Liver (tissue), 9 donors: ENCODE results near the gene OR5H1. TPM values are rescaled to one million over a fixed set of nuclear protein-coding genes. Genes with fewer than 3 reads are reported as not detected.

ENCODE experiments used
- DNase-seq: peaks from one replicate; pipeline ENCODE4 v3.0.0-alpha.2; 2017; ENCODE audit warnings: low spot score
- H3K27ac ChIP-seq, 2 donors: one replicate each; pipeline ENCODE4 v1.7.0; 2013; ENCODE audit warnings: inconsistent platforms in 2 of 2, low read length in 2 of 2, control low read depth in 1 of 2, low read depth in 1 of 2, mild to moderate bottlenecking in 1 of 2
- H3K27me3 ChIP-seq, 4 donors: one replicate each; pipeline versions ENCODE4 v1.6.1 to v1.7.0; 2013; ENCODE audit warnings: low read length in 3 of 4, inconsistent platforms in 1 of 4, mild to moderate bottlenecking in 1 of 4, moderate library complexity in 1 of 4; ENCODE audit not compliant: control insufficient read depth in 4 of 4, insufficient read depth in 4 of 4
- H3K36me3 ChIP-seq, 4 donors: one replicate each; pipeline versions ENCODE4 v1.6.1 to v1.7.0; 2013; ENCODE audit warnings: low read length in 3 of 4, mild to moderate bottlenecking in 3 of 4, low read depth in 1 of 4, moderate library complexity in 1 of 4; ENCODE audit not compliant: control insufficient read depth in 4 of 4, insufficient read depth in 3 of 4
- H3K4me1 ChIP-seq, 4 donors: one replicate each; pipeline versions ENCODE4 v1.6.1 to v1.7.0; 2013; ENCODE audit warnings: low read length in 3 of 4, mild to moderate bottlenecking in 3 of 4, moderate library complexity in 1 of 4; ENCODE audit not compliant: control insufficient read depth in 4 of 4, insufficient read depth in 4 of 4
- H3K4me3 ChIP-seq, 3 donors: one replicate each; pipeline versions ENCODE4 v1.6.1 to v1.7.0; 2013; ENCODE audit warnings: low read length in 3 of 3, control low read depth in 1 of 3, low read depth in 1 of 3, mild to moderate bottlenecking in 1 of 3
- H3K9ac ChIP-seq, 2 donors: one replicate each; pipeline ENCODE4 v1.7.0; 2013; ENCODE audit warnings: low read length in 2 of 2, mild to moderate bottlenecking in 2 of 2, moderate library complexity in 2 of 2, control low read depth in 1 of 2, low read depth in 1 of 2
- H3K9me3 ChIP-seq, 4 donors: one replicate each; pipeline versions ENCODE4 v1.6.1 to v1.7.0; 2013; ENCODE audit warnings: low read length in 3 of 4; ENCODE audit not compliant: control insufficient read depth in 4 of 4
- ATF3 ChIP-seq: IDR thresholded peaks from 2 replicates; pipeline ENCODE4 v1.6.1; 2016; ENCODE audit warnings: antibody characterized with exemption
- CTCF ChIP-seq: fragments of 150-350 bp; IDR thresholded peaks from 2 replicates; pipeline ENCODE4 v1.5.1; 2017; ENCODE audit warnings: improper control_type of control experiment, low read depth, low read length; ENCODE audit not compliant: missing input control
- EGR1 ChIP-seq, 2 donors: IDR thresholded peaks; 2 replicates each; pipeline ENCODE4 v1.6.1; 2016 to 2018; ENCODE audit warnings: antibody characterized with exemption in 2 of 2, low read depth in 2 of 2
- FOXA1 ChIP-seq: IDR thresholded peaks from 2 replicates; pipeline ENCODE4 v1.6.1; 2016; ENCODE audit warnings: antibody characterized with exemption
- FOXA2 ChIP-seq: IDR thresholded peaks from 2 replicates; pipeline ENCODE4 v1.6.1; 2016; ENCODE audit warnings: antibody characterized with exemption
- HNF4G ChIP-seq: IDR thresholded peaks from 2 replicates; pipeline ENCODE4 v1.6.1; 2016; ENCODE audit warnings: antibody characterized with exemption
- JUND ChIP-seq, 2 donors: IDR thresholded peaks; 2 replicates each; pipeline ENCODE4 v1.6.1; 2016; ENCODE audit warnings: antibody characterized with exemption in 2 of 2
- MAX ChIP-seq: IDR thresholded peaks from 2 replicates; pipeline ENCODE4 v1.6.1; 2016; ENCODE audit warnings: antibody characterized with exemption
- RAD21 ChIP-seq, 2 donors: IDR thresholded peaks; 2 replicates each; pipeline ENCODE4 v1.6.1; 2016; ENCODE audit warnings: antibody characterized with exemption in 2 of 2, mild to moderate bottlenecking in 2 of 2
- REST ChIP-seq: IDR thresholded peaks from 2 replicates; pipeline ENCODE4 v1.6.1; 2016; ENCODE audit warnings: antibody characterized with exemption, mild to moderate bottlenecking
- SP1 ChIP-seq: IDR thresholded peaks from 2 replicates; pipeline ENCODE4 v1.6.1; 2018; ENCODE audit warnings: antibody characterized with exemption, mild to moderate bottlenecking
- TAF1 ChIP-seq: conservative IDR thresholded peaks from 2 replicates; pipeline ENCODE4 v1.6.1; 2016; ENCODE audit warnings: antibody characterized with exemption, mild to moderate bottlenecking
- YY1 ChIP-seq: IDR thresholded peaks from 2 replicates; pipeline ENCODE4 v1.6.1; 2016; ENCODE audit warnings: antibody characterized with exemption, mild to moderate bottlenecking
- ZBTB33 ChIP-seq: IDR thresholded peaks from 2 replicates; pipeline ENCODE4 v1.6.1; 2016; ENCODE audit warnings: antibody characterized with exemption
- WGBS: extraction: QIAGEN DNeasy Blood & Tissue Kit; methylation state at CpG from one replicate; pipeline ENCODE4 v1.1.7; 2013; 5-methylcytosine and 5-hydroxymethylcytosine counted together
- polyA plus RNA-seq, 2 donors: library from polyadenylated mRNA; stranded (reverse) in 1 of 2; unstranded in 1 of 2; fragments of 200-250 nt in 1 of 2; fragments of >200 nt in 1 of 2; fragmentation: Nextera tagmentation in 1 of 2; extraction: Ambion mirVana in 1 of 2; gene quantifications; one replicate each; pipeline versions ENCODE4 v1.2.1 to v1.2.3, GENCODE V29; 2013 to 2015
- total RNA-seq, 2 donors: library from RNA; depleted of rRNA; stranded (reverse); fragments of >200 nt; gene quantifications; one replicate each; pipeline ENCODE4 v1.2.3, GENCODE V29; 2014
- donor health status: healthy.
- donor health status: healthy.
- donor health status: healthy.
- donor health status: healthy.
- donor health status: healthy.

OR5H1 gene
- total and polyA plus RNA-seq, 4 donors: not detected

GRCh38 chr3:98108162-98108561 lies 22.4 kb upstream of the OR5H1 start:
- Histone ChIP-seq H3K27me3 (peaks cover 0 to 3% (median 0%) of the 10 kb centered on the region in 4 donors), H3K4me1 (no peaks in the 10 kb centered on the region), H3K36me3 (no peaks in the 10 kb centered on the region), H3K9ac (no peak overlapping the region), H3K27ac (no peak overlapping the region), H3K4me3 (no peak overlapping the region), H3K9me3 (peaks cover 4 to 23% (median 6%) of the 10 kb centered on the region in 4 donors)
- TF ChIP-seq SP1 (no peak), MAX (no peak), CTCF (no peak), FOXA2 (no peak), REST (no peak), ATF3 (no peak)
- WGBS: 79% methylated on average over 1 of the region's 1 CpG
- DNase-seq: no peak

GRCh38 chr3:98109807-98110549 lies 20.5 kb upstream of the OR5H1 start:
- peaks cover 0 to 3% (median 0%) of the 10 kb centered on the region in 4 donors for H3K27me3 ChIP-seq
- peaks cover 4 to 35% (median 8%) of the 10 kb centered on the region in 4 donors for H3K9me3 ChIP-seq
- 76% methylated on average over 4 of the region's 4 CpGs for WGBS
- H3K27ac ChIP-seq: no peak overlapping the region
- no peak overlapping the region for H3K4me3 ChIP-seq
- H3K36me3 ChIP-seq: no peaks in the 10 kb centered on the region
- H3K4me1 ChIP-seq: no peaks in the 10 kb centered on the region
- TF ChIP-seq SP1 (no peak), ATF3 (no peak), MAX (no peak), RAD21 (IDR thresholded peaks at IDR 0.05) (no peak), CTCF (no peak), FOXA1 (no peak), EGR1 (IDR thresholded peaks at IDR 0.05; ENCODE audit: low read depth in 2 of 2) (no peak), YY1 (no peak), TAF1 (no peak), HNF4G (no peak), JUND (IDR thresholded peaks at IDR 0.05) (no peak), ZBTB33 (no peak)
- H3K9ac ChIP-seq: no peak overlapping the region
- no peak for DNase-seq
